RKO (cell line): ENCODE data around the gene BCAS2.

Experiments
- DNase-seq: peaks from one replicate; pipeline ENCODE4 v3.0.0-alpha.2; 2016; ENCODE audit warnings: low spot score

The BCAS2 gene

GRCh38 chr1:114558544-114558943 lies 22.9 kb downstream of the BCAS2 start:
- DNase-seq, result peak; percentile 58

- DNase-seq, result no peak
These were observed 26.8 kb downstream of the BCAS2 start for GRCh38 chr1:114554577-114554976.

- DNase-seq, result no peak
These were observed 29.2 kb downstream of the BCAS2 start for GRCh38 chr1:114552106-114552639.

- no peak for DNase-seq
These were observed 30.0 kb downstream of the BCAS2 start for GRCh38 chr1:114551400-114551799.

- no peak for DNase-seq
These were observed 31.1 kb downstream of the BCAS2 start for GRCh38 chr1:114550336-114550735.

GRCh38 chr1:114549137-114549536 lies 32.3 kb downstream of the BCAS2 start:
- no peak for DNase-seq

GRCh38 chr1:114547076-114547475 lies 34.3 kb downstream of the BCAS2 start:
- no peak for DNase-seq

- DNase-seq, result no peak
These were observed 35.6 kb downstream of the BCAS2 start for GRCh38 chr1:114545796-114546195.

GRCh38 chr1:114545315-114545714 lies 36.1 kb downstream of the BCAS2 start:
- DNase-seq, result no peak

- DNase-seq, result no peak
These were observed 40.6 kb downstream of the BCAS2 start for GRCh38 chr1:114540821-114541220.

- no peak for DNase-seq
These were observed 41.1 kb downstream of the BCAS2 start for GRCh38 chr1:114540272-114540671.

- DNase-seq, result no peak
These were observed 45.4 kb downstream of the BCAS2 start for GRCh38 chr1:114536043-114536442.

GRCh38 chr1:114535401-114535800 lies 46.0 kb downstream of the BCAS2 start:
- DNase-seq, result no peak

- no peak for DNase-seq
These were observed 50.3 kb downstream of the BCAS2 start for GRCh38 chr1:114531094-114531493.

GRCh38 chr1:114530224-114530623 lies 51.2 kb downstream of the BCAS2 start:
- DNase-seq, result no peak

GRCh38 chr1:114524944-114525343 lies 56.5 kb downstream of the BCAS2 start:
- no peak for DNase-seq

GRCh38 chr1:114522264-114522575 lies 59.2 kb downstream of the BCAS2 start:
- no peak for DNase-seq

- DNase-seq, result no peak
These were observed 59.8 kb downstream of the BCAS2 start for GRCh38 chr1:114521396-114522263.
